ENCODE measurements around the gene KRT85.
"Not testable (repeated sequence)": the region's sequence is repeated elsewhere in the genome, so short reads cannot be mapped to it uniquely, and the experiment has no call there.

KRT85 gene

GRCh38 chr12:52346593-52346992, 20.7 kb downstream of the KRT85 start:
- H3K4me3 ChIP-seq (ENCODE audit: control insufficient read depth, low read depth, low read length), result no peak overlapping the region
- DNase-seq (ENCODE audit: low read depth), result no peak
- TF ChIP-seq, protein P1, sequence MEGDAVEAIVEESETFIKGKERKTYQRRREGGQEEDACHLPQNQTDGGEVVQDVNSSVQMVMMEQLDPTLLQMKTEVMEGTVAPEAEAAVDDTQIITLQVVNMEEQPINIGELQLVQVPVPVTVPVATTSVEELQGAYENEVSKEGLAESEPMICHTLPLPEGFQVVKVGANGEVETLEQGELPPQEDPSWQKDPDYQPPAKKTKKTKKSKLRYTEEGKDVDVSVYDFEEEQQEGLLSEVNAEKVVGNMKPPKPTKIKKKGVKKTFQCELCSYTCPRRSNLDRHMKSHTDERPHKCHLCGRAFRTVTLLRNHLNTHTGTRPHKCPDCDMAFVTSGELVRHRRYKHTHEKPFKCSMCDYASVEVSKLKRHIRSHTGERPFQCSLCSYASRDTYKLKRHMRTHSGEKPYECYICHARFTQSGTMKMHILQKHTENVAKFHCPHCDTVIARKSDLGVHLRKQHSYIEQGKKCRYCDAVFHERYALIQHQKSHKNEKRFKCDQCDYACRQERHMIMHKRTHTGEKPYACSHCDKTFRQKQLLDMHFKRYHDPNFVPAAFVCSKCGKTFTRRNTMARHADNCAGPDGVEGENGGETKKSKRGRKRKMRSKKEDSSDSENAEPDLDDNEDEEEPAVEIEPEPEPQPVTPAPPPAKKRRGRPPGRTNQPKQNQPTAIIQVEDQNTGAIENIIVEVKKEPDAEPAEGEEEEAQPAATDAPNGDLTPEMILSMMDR (conservative IDR thresholded peaks at IDR 0.05; ENCODE audit: control insufficient read depth, insufficient read depth, low read depth, low read length), result no peak

DNA sequence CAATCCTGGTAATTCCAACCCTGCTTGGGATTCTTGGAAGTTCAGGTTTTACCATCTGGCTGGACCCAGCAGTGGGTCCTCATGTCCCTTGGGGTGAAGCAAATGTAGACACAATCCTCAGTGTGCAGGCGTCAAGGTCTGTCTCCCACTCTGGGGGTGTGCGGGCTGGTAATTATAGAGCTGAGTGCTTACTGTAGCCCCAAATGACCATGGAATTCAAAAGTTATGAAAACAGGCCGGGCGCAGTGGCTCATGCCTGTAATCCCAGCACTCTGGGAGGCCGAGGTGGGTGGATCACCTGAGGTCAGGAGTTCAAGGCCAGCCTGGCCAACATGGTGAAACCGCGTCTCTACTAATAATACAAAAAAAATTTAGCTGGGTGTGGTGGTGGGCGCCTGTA, 22.2 kb downstream of the KRT85 start:
- H3K4me3 ChIP-seq (ENCODE audit: control insufficient read depth, low read depth, low read length); DNase-seq (ENCODE audit: low read depth): not testable (repeated sequence)

DNA sequence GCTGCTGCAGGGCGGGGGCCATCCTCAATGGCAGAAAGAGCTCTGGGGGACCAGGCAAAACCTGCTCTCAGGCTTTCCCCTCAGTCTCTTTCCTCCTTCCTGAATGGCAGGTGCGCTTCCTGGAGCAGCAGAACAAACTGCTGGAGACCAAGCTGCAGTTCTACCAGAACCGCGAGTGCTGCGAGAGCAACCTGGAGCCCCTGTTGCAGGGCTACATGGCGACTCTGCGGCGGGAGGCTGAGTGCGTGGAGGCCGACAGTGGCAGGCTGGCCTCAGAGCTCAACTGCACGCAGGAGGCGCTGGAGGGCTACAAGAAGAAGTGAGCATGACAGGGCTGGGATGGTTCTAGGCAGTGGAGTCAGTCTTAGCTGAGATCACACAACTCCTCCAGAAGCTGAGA, 23.2 kb downstream of the KRT85 start:
- no peak overlapping the region for H3K4me3 ChIP-seq (ENCODE audit: control insufficient read depth, low read depth, low read length)
- TF ChIP-seq, protein P1 (conservative IDR thresholded peaks at IDR 0.05; ENCODE audit: control insufficient read depth, insufficient read depth, low read depth, low read length), result no peak
- no peak for DNase-seq (ENCODE audit: low read depth)

GRCh38 chr12:52343550-52343949, 23.7 kb downstream of the KRT85 start:
- no peak for DNase-seq (ENCODE audit: low read depth)
- TF ChIP-seq, protein P1 (conservative IDR thresholded peaks at IDR 0.05; ENCODE audit: control insufficient read depth, insufficient read depth, low read depth, low read length), result no peak
- no peak overlapping the region for H3K4me3 ChIP-seq (ENCODE audit: control insufficient read depth, low read depth, low read length)

- no peak for DNase-seq (ENCODE audit: low read depth)
- TF ChIP-seq, protein P1 (conservative IDR thresholded peaks at IDR 0.05; ENCODE audit: control insufficient read depth, insufficient read depth, low read depth, low read length), result no peak
- no peak overlapping the region for H3K4me3 ChIP-seq (ENCODE audit: control insufficient read depth, low read depth, low read length)
Observed at GRCh38 chr12:52342781-52343490, 24.3 kb downstream of the KRT85 start.

DNA sequence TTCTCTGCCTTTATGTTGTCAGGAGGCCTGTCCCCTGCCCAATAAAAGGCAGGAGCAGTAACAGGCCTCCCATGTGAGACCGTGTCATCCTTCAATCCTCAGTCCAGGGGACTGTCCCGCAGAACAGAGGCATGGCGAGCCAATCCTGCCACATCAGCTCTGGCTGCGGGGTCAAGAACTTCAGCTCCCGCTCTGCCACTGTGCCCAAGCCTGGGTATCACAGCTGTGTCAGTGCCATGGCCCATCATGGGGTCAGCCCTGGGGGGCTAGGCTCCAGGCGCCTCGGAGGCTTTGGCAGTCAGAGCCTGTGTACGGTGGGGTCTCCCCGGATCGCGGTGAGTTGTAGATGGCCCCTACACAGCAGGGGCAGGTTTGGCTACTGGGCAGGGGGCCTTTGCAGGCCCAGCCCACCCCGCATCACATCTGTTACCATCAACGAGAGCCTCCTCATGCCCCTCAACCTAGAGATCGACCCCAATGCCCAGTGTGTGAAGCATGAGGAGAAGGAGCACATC, 26.2 kb downstream of the KRT85 start:
- DNase-seq (ENCODE audit: low read depth), result no peak

More for the DNA sequence above, 26.2 kb downstream of the KRT85 start:
- H3K4me3 ChIP-seq (ENCODE audit: control insufficient read depth, low read depth, low read length), result no peak overlapping the region
- TF ChIP-seq, protein P1 (conservative IDR thresholded peaks at IDR 0.05; ENCODE audit: control insufficient read depth, insufficient read depth, low read depth, low read length), result no peak
